Measurements from ENCODE around the gene CFAP210.
"Not testable (repeated sequence)": the region's sequence is repeated elsewhere in the genome, so short reads cannot be mapped to it uniquely, and the experiment has no call there.

The CFAP210 gene

DNA sequence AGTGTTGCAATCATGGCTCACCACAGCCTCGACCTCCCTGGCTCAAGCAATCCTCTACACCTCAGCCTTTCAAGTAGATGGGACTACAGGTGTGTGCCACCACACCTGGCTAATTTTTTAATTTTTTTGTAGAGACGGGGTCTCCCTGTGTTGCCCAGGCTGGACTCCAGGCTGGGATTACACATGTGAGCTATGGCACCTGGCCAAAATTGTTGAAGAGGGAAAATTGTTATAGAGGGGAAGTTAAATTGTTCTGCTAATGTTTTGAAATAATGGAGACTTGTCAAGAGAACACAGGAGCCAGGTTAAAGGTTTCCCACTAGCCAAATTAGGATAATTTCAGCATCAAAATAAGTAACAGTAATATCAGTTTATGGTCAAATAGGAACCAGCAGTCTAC, 84.9 kb downstream of the CFAP210 start:
- DNase-seq: no peak

DNA sequence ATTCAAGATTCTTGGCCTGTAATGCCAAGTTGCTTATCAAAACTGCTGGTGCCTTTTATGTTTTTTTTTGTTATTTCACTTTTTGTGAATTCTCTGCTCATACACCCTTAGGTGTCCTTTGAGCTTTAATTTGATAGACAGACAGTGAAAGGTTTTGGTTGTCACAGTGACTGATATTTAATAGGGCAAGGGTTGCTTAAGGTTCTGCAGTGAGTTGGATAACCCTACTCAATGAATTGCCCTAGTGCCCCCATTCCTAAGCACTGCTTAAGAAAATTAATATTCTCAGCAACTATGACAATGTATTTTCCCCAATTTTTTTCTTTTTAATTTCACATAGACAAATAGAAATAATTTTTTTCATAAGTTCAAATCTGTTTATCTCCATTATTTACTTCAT, 94.6 kb downstream of the CFAP210 start:
- DNase-seq: no peak

DNA sequence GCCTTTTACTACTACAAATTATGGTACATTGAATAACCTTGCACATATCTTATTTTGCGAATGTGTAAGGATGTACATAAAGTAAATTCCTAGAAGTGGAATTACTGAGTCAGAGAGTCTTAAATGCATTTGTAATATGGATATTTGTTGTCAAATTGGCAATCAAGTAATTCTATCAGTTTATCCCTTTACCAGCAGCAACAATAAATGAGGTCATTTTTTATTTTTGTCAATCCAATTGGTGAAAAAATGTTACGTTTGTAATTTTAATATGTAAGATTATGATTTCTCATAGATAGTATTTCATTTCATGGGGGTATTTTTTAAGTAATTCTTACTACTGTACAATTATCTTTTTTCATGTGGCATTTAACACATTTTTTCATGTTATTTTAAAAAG, 95.2 kb downstream of the CFAP210 start:
- no peak for DNase-seq

DNA sequence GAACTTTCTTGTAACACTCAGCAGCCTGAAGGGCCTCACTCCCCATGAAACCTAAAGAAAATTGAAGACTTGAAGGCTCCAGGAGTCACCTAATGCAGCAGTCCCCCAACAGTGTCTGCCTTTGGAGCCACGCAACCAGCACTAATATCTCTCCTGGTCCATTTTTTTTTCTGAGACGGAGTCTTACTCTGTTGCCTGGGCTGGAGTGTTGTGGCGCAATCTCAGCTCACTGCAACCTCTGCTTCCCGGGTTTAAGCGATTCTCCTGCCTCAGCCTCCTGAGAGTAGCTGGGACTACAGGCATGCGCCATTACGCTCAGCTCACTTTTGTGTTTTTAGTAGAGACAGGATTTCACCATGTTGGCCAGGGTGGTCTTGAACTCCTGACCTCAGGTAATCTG, 97.7 kb downstream of the CFAP210 start:
- DNase-seq: not testable (repeated sequence)

Data from activated CD4-positive, alpha-beta T cell treated with anti-CD3 and anti-CD28 coated beads, Interleukin-2, amount 50 U/mL, for 16 hours (primary cell).